Natural killer cell (primary cell): ENCODE results near the gene CA14. TPM values are rescaled to one million over a fixed set of nuclear protein-coding genes. Genes with fewer than 3 reads are reported as not detected.

Experiments used
- ATAC-seq, 3 donors: fragments of 150-1000 bp in 2 of 3; fragments of 200-7000 bp in 1 of 3; cut with Tn5 transposase; 1 replicate in 1 of 3; 2 replicates in 2 of 3; pipeline ENCODE4 v1.10.0; 2021; ENCODE audit warnings: mild to moderate bottlenecking in 2 of 3, moderate library complexity in 2 of 3
- DNase-seq, 2 donors: peaks; one replicate each; pipeline versions ENCODE4 v3.0.0 to v3.0.0-alpha.2; 2013 to 2021; ENCODE audit warnings: mixed read lengths in 1 of 2
- H3K27ac ChIP-seq: one replicate; pipeline ENCODE4 v1.5.1; 2013; ENCODE audit warnings: mild to moderate bottlenecking, low read length
- H3K27me3 ChIP-seq: one replicate; pipeline ENCODE4 v1.6.1; 2013; ENCODE audit warnings: low read length; ENCODE audit not compliant: control insufficient read depth, insufficient read depth
- H3K36me3 ChIP-seq: one replicate; pipeline ENCODE4 v1.6.1; 2013; ENCODE audit warnings: low read length; ENCODE audit not compliant: control insufficient read depth, insufficient read depth
- H3K4me1 ChIP-seq: one replicate; pipeline ENCODE4 v1.6.1; 2013; ENCODE audit warnings: low read length; ENCODE audit not compliant: control insufficient read depth, insufficient read depth
- H3K4me3 ChIP-seq: one replicate; pipeline ENCODE4 v1.5.1; 2013; ENCODE audit warnings: low read length
- H3K9me3 ChIP-seq: one replicate; pipeline ENCODE4 v1.6.1; 2013; ENCODE audit warnings: low read length; ENCODE audit not compliant: control insufficient read depth, insufficient read depth
- H3K27ac Mint-ChIP-seq, 2 donors: one replicate each; pipeline ENCODE4 v1.8.0; 2022; ENCODE audit warnings: mild to moderate bottlenecking in 2 of 2, mixed read lengths in 2 of 2, moderate library complexity in 1 of 2
- H3K27me3 Mint-ChIP-seq, 2 donors: one replicate each; pipeline ENCODE4 v1.8.0; 2022; ENCODE audit warnings: low read depth in 2 of 2, mixed read lengths in 2 of 2
- H3K36me3 Mint-ChIP-seq: one replicate; pipeline ENCODE4 v1.8.0; 2022; ENCODE audit warnings: mixed read lengths
- H3K4me1 Mint-ChIP-seq, 2 donors: one replicate each; pipeline ENCODE4 v1.8.0; 2022; ENCODE audit warnings: mixed read lengths in 2 of 2
- H3K4me3 Mint-ChIP-seq: one replicate; pipeline ENCODE4 v1.8.0; 2022; ENCODE audit warnings: mild to moderate bottlenecking, moderate library complexity, mixed read lengths
- H3K9me3 Mint-ChIP-seq, 2 donors: one replicate each; pipeline ENCODE4 v1.8.0; 2022; ENCODE audit warnings: mixed read lengths in 2 of 2
- CTCF ChIP-seq: fragments of 200-600 bp; IDR thresholded peaks from one replicate; pipeline ENCODE4 v1.8.0; 2022; ENCODE audit warnings: antibody characterized with exemption
- WGBS: methylation state at CpG from one replicate; pipeline ENCODE4 v1.1.7; 2013; ENCODE audit warnings: missing lambda C conversion rate; ENCODE audit not compliant: insufficient coverage; 5-methylcytosine and 5-hydroxymethylcytosine counted together
- intact Hi-C: fragments of 100-400 bp; cut with micrococcal nuclease; formaldehyde crosslinking; loops from one replicate; pipeline ENCODE4 v1.14.2; 2022
- total RNA-seq, 4 donors: library from RNA; stranded (reverse); fragments of 120-200 nt in 1 of 4; gene quantifications; one replicate each; pipeline versions ENCODE4 v1.2.3 to v1.2.4, GENCODE V29; 2013 to 2022

Gene CA14
- total RNA-seq, 3 donors from 2014 or later (not counting 1 experiment from before 2014, with no cell fraction given): not detected

GRCh38 chr1:150261367-150261766, 3.8 kb downstream of the CA14 start:
- no peak for ATAC-seq
- H3K36me3 Mint-ChIP-seq: no peaks in the 10 kb centered on the region
- H3K27me3 Mint-ChIP-seq: peaks cover 29% of the 10 kb centered on the region in 2 donors
- H3K4me3 ChIP-seq: no peak overlapping the region
- no peaks in the 10 kb centered on the region for H3K9me3 Mint-ChIP-seq
- intact Hi-C loops: no loop called here
- no peak overlapping the region for H3K27ac ChIP-seq
- WGBS: 94% methylated on average over 6 of the region's 6 CpGs
- no peak overlapping the region for H3K27ac Mint-ChIP-seq
- peaks cover under 1% of the 10 kb centered on the region in 2 donors for H3K4me1 Mint-ChIP-seq
- no peaks in the 10 kb centered on the region for H3K9me3 ChIP-seq
- H3K27me3 ChIP-seq: peaks cover 33% of the 10 kb centered on the region
- H3K36me3 ChIP-seq: peaks cover 19% of the 10 kb centered on the region
- H3K4me3 Mint-ChIP-seq: no peak overlapping the region
- H3K4me1 ChIP-seq: peaks cover 1% of the 10 kb centered on the region
- no peak for TF ChIP-seq CTCF
- no peak for DNase-seq

- Mint-ChIP-seq H3K4me3 (no peak overlapping the region), H3K36me3 (no peaks in the 10 kb centered on the region), H3K27me3 (peaks cover 16 to 18% of the 10 kb centered on the region in 2 donors), H3K27ac (no peak overlapping the region), H3K9me3 (no peaks in the 10 kb centered on the region), H3K4me1 (peaks cover 2 to 10% of the 10 kb centered on the region in 2 donors)
- Histone ChIP-seq H3K27me3 (peaks cover 21% of the 10 kb centered on the region), H3K9me3 (no peaks in the 10 kb centered on the region), H3K4me1 (peaks cover 7% of the 10 kb centered on the region), H3K4me3 (no peak overlapping the region), H3K36me3 (peaks cover 28% of the 10 kb centered on the region), H3K27ac (no peak overlapping the region)
- DNase-seq (no peak), ATAC-seq (no peak)
- 100% methylated on average over 2 of the region's 6 CpGs for WGBS
- TF ChIP-seq CTCF: no peak
- intact Hi-C loops: no loop called here
Observed at GRCh38 chr1:150262388-150263320, 5.1 kb downstream of the CA14 start.

GRCh38 chr1:150263549-150263948, 6.0 kb downstream of the CA14 start:
- Histone ChIP-seq H3K27me3 (peaks cover 12% of the 10 kb centered on the region), H3K4me3 (no peak overlapping the region), H3K36me3 (peaks cover 28% of the 10 kb centered on the region), H3K27ac (no peak overlapping the region), H3K9me3 (no peaks in the 10 kb centered on the region), H3K4me1 (peaks cover 16% of the 10 kb centered on the region)
- intact Hi-C loops: no loop called here
- Mint-ChIP-seq H3K27ac (no peak overlapping the region), H3K27me3 (peaks cover 7 to 12% of the 10 kb centered on the region in 2 donors), H3K9me3 (no peaks in the 10 kb centered on the region), H3K4me1 (peaks cover 11 to 19% of the 10 kb centered on the region in 2 donors), H3K36me3 (no peaks in the 10 kb centered on the region), H3K4me3 (no peak overlapping the region)
- DNase-seq (no peak), ATAC-seq (no peak)
- WGBS: 100% methylated on average over 1 of the region's 6 CpGs
- TF ChIP-seq CTCF: no peak
